ENCODE results near the gene TNFAIP2.

TNFAIP2 gene

GRCh38 chr14:103126088-103126872 lies 3.0 kb downstream of the TNFAIP2 start:
- no peaks in the 10 kb centered on the region for H3K4me1 ChIP-seq (ENCODE audit: insufficient read depth, low read length, poor library complexity, severe bottlenecking)

GRCh38 chr14:103126873-103127304 lies 3.6 kb downstream of the TNFAIP2 start:
- Histone ChIP-seq H3K9ac (ENCODE audit: low read depth, low read length, poor library complexity, severe bottlenecking) (no peak overlapping the region), H3K4me1 (ENCODE audit: insufficient read depth, low read length, poor library complexity, severe bottlenecking) (no peaks in the 10 kb centered on the region), H3K9me3 (ENCODE audit: insufficient read depth, low read depth, low read length) (no peaks in the 10 kb centered on the region), H3K27me3 (ENCODE audit: insufficient read depth, low read length, poor library complexity, severe bottlenecking) (no peaks in the 10 kb centered on the region), H3K4me2 (ENCODE audit: low read depth, low read length, poor library complexity, severe bottlenecking) (no peak overlapping the region), H4K20me1 (ENCODE audit: insufficient read depth, low read length, poor library complexity, severe bottlenecking) (no peaks in the 10 kb centered on the region), H3F3A (ENCODE audit: low read depth) (no peaks in the 10 kb centered on the region), H3K79me2 (ENCODE audit: insufficient read depth, low read length) (no peaks in the 10 kb centered on the region), H2AFZ (ENCODE audit: low read length) (no peak overlapping the region), H3K36me3 (ENCODE audit: insufficient read depth, low read length) (no peaks in the 10 kb centered on the region), H3K4me3 (ENCODE audit: low read length, poor library complexity, severe bottlenecking) (no peak overlapping the region), H3K9me2 (replicated peaks; ENCODE audit: low read depth, low read length) (no peaks in the 10 kb centered on the region)
- TF ChIP-seq EZH2phosphoT487 (IDR thresholded peaks at IDR 0.05; ENCODE audit: borderline replicate concordance) (no peak), CTCF (conservative IDR thresholded peaks at IDR 0.05; ENCODE audit: low read length) (no peak)

More at GRCh38 chr14:103126088-103126872, 3.0 kb downstream of the TNFAIP2 start:
- Histone ChIP-seq H3K9ac (ENCODE audit: low read depth, low read length, poor library complexity, severe bottlenecking) (no peak overlapping the region), H2AFZ (ENCODE audit: low read length) (no peak overlapping the region), H3K27me3 (ENCODE audit: insufficient read depth, low read length, poor library complexity, severe bottlenecking) (no peaks in the 10 kb centered on the region), H3K79me2 (ENCODE audit: insufficient read depth, low read length) (no peaks in the 10 kb centered on the region), H4K20me1 (ENCODE audit: insufficient read depth, low read length, poor library complexity, severe bottlenecking) (no peaks in the 10 kb centered on the region), H3F3A (ENCODE audit: low read depth) (no peaks in the 10 kb centered on the region), H3K9me3 (ENCODE audit: insufficient read depth, low read depth, low read length) (no peaks in the 10 kb centered on the region), H3K4me3 (ENCODE audit: low read length, poor library complexity, severe bottlenecking) (no peak overlapping the region), H3K36me3 (ENCODE audit: insufficient read depth, low read length) (no peaks in the 10 kb centered on the region), H3K4me2 (ENCODE audit: low read depth, low read length, poor library complexity, severe bottlenecking) (no peak overlapping the region), H3K9me2 (replicated peaks; ENCODE audit: low read depth, low read length) (no peaks in the 10 kb centered on the region)
- TF ChIP-seq EZH2phosphoT487 (IDR thresholded peaks at IDR 0.05; ENCODE audit: borderline replicate concordance) (no peak), CTCF (conservative IDR thresholded peaks at IDR 0.05; ENCODE audit: low read length) (no peak)

- no peaks in the 10 kb centered on the region for H3K36me3 ChIP-seq (ENCODE audit: insufficient read depth, low read length)
- H3K79me2 ChIP-seq (ENCODE audit: insufficient read depth, low read length): no peaks in the 10 kb centered on the region
- no peaks in the 10 kb centered on the region for H3K4me1 ChIP-seq (ENCODE audit: insufficient read depth, low read length, poor library complexity, severe bottlenecking)
- no peaks in the 10 kb centered on the region for H3K27me3 ChIP-seq (ENCODE audit: insufficient read depth, low read length, poor library complexity, severe bottlenecking)
- H3K4me3 ChIP-seq (ENCODE audit: low read length, poor library complexity, severe bottlenecking): no peak overlapping the region
- TF ChIP-seq CTCF (conservative IDR thresholded peaks at IDR 0.05; ENCODE audit: low read length) (no peak), EZH2phosphoT487 (IDR thresholded peaks at IDR 0.05; ENCODE audit: borderline replicate concordance) (no peak)
- H3K9ac ChIP-seq (ENCODE audit: low read depth, low read length, poor library complexity, severe bottlenecking): no peak overlapping the region
- H2AFZ ChIP-seq (ENCODE audit: low read length): no peak overlapping the region
- H3F3A ChIP-seq (ENCODE audit: low read depth): no peaks in the 10 kb centered on the region
- H3K9me3 ChIP-seq (ENCODE audit: insufficient read depth, low read depth, low read length): no peaks in the 10 kb centered on the region
- H4K20me1 ChIP-seq (ENCODE audit: insufficient read depth, low read length, poor library complexity, severe bottlenecking): no peaks in the 10 kb centered on the region
- no peaks in the 10 kb centered on the region for H3K9me2 ChIP-seq (replicated peaks; ENCODE audit: low read depth, low read length)
- no peak overlapping the region for H3K4me2 ChIP-seq (ENCODE audit: low read depth, low read length, poor library complexity, severe bottlenecking)
Measured at GRCh38 chr14:103127356-103127755, 4.1 kb downstream of the TNFAIP2 start.

Measured in Loucy (cell line).